Right atrium auricular region (tissue), 2 donors: ENCODE measurements around the gene DNASE1L1. TPM values are rescaled to one million over a fixed set of nuclear protein-coding genes. Genes with fewer than 3 reads are reported as not detected.
"Not testable (repeated sequence)": the region's sequence is repeated elsewhere in the genome, so short reads cannot be mapped to it uniquely, and the experiment has no call there.

ENCODE experiments used
- DNase-seq: peaks from one replicate; pipeline ENCODE4 v3.0.0-alpha.2; 2019; ENCODE audit warnings: low spot score
- H3K27ac ChIP-seq, 2 donors: fragments of 200-600 bp; sonication (generic); 1 replicate in 1 of 2; 2 replicates in 1 of 2; pipeline ENCODE4 v1.5.1; 2016 to 2019
- H3K27me3 ChIP-seq, 2 donors: fragments of 200-600 bp; sonication (generic); one replicate each; pipeline versions ENCODE4 v1.5.1 to v1.6.0; 2017 to 2019
- H3K36me3 ChIP-seq: fragments of 200-600 bp; sonication (generic); one replicate; pipeline ENCODE4 v1.5.1; 2016
- H3K4me1 ChIP-seq, 2 donors: fragments of 200-600 bp; sonication (generic); one replicate each; pipeline versions ENCODE4 v1.5.1 to v1.6.0; 2017 to 2019
- H3K4me3 ChIP-seq, 2 donors: fragments of 200-600 bp; sonication (generic); 1 replicate in 1 of 2; 2 replicates in 1 of 2; pipeline ENCODE4 v1.5.1; 2017 to 2019; ENCODE audit warnings: mild to moderate bottlenecking in 1 of 2, moderate library complexity in 1 of 2
- H3K9me3 ChIP-seq, 2 donors: fragments of 200-600 bp; sonication (generic); one replicate each; pipeline ENCODE4 v1.5.1; 2019
- total RNA-seq, 2 donors: library from RNA; depleted of rRNA; stranded (reverse); fragments of >200 nt; gene quantifications; one replicate each; pipeline ENCODE4 v1.1.0, GENCODE V29; 2016
- TF ChIP-seq, protein P1 (sequence below), 2 donors: fragments of 200-600 bp; sonication (generic); IDR thresholded peaks; one replicate each; pipeline ENCODE4 v1.5.1; 2019; ENCODE audit warnings: antibody characterized with exemption in 2 of 2

The DNASE1L1 gene
- total RNA-seq, 2 donors from 2014 or later, result 74.4 to 84.0 TPM

DNA sequence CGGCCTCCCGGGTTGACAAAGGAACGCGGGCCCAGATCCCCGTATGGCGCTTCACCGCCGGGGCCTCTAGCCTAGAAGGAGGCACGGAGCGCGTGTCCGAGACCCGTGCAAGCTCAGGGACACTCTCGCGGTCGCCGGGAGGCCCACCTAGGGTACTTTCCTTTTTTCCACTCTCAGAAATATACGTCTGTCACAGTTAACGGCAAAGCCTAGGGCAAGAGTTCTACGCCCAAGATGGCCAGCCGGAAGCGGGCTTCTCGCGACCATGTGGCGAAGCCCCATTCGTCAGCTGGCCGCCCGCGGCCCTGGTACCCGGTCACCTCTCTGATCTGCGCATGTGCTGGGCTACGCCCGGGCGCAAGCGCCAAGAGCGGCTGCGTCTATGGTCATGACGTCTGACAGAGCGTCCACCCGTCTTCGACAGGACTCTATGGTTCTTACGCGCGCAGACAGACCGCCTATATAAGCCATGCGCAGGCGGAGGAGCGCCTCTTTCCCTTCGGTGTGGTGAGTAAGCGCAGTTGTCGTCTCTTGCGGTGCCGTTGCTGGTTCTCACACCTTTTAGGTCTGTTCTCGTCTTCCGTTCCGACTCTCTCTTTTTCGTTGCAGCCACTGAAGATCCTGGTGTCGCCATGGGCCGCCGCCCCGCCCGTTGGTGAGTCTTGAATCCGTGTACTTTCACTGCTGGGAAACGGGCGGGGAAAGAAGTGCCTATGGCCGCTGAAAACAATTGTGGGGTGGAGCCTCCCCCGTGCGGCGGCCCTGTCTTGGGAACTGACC, 11.0 kb downstream of the DNASE1L1 start, which contains the start of gene RPL10:
TSS of gene RPL10 (plus strand) at position 490 of the 780 bp plus-strand sequence. CDS start at position 633, 143 bp downstream.
- TF ChIP-seq, protein P1, sequence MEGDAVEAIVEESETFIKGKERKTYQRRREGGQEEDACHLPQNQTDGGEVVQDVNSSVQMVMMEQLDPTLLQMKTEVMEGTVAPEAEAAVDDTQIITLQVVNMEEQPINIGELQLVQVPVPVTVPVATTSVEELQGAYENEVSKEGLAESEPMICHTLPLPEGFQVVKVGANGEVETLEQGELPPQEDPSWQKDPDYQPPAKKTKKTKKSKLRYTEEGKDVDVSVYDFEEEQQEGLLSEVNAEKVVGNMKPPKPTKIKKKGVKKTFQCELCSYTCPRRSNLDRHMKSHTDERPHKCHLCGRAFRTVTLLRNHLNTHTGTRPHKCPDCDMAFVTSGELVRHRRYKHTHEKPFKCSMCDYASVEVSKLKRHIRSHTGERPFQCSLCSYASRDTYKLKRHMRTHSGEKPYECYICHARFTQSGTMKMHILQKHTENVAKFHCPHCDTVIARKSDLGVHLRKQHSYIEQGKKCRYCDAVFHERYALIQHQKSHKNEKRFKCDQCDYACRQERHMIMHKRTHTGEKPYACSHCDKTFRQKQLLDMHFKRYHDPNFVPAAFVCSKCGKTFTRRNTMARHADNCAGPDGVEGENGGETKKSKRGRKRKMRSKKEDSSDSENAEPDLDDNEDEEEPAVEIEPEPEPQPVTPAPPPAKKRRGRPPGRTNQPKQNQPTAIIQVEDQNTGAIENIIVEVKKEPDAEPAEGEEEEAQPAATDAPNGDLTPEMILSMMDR (IDR thresholded peaks at IDR 0.05), result no peak
- Histone ChIP-seq H3K36me3 (peaks cover 27% of the 10 kb centered on the region), H3K27me3 (no peaks in the 10 kb centered on the region), H3K4me1 (peaks cover 0 to 18% of the 10 kb centered on the region in 2 donors), H3K9me3 (no peaks in the 10 kb centered on the region), H3K27ac (peak within 1 kb of the TSS; percentile 89 to 99), H3K4me3 (peak within 1 kb of the TSS; percentile 59 to 76)
- DNase-seq, result peak; percentile 96

DNA sequence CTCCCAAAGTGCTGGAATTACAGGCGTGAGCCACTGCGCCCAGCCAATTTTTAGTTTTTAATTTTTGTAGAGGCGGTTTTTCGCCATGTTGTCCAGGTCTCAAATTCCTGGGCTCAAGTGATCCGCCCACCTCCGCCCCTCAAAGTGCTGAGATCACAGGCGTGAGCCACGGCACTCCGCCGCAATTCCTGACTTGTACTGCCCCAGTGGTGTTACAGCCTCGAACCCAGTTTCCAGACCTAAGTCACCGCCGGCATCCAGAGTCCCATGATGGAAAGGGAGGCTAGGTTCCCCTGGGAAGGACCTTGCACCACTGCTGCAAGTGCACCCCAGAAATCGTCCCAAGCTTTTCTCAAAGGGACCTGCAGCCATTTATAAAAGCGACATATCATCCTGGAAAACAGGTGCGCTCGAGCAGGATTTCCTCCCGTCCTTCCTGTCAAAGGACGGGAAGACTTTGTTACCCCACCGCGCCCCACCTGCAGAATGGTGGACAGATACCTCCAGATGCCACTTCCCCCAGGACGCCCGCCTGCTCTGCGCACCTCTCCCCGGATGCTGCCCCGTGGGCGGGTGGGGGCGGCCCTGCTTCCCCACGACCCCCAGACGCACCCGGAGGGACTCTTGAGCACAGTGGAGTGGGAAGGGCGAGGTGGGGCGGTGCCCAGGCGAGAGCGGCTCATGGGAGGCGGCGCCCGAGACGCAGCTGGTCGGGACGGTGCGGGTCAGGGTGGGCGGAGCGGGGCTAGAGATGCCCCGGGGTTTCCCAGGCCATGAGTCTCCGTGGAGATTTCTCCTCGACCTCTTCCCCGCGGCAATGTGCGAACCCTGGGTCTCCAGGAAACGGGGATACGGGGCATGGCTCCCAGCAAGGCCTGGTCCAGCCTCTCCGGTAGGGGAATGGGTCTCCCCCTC, 11.8 kb downstream of the DNASE1L1 start:
- TF ChIP-seq, protein P1 (IDR thresholded peaks at IDR 0.05), result no peak
- DNase-seq, result peak; percentile 79
- Histone ChIP-seq H3K4me3 (peak overlapping the region; percentile 46 to 59), H3K4me1 (peaks cover 0 to 18% of the 10 kb centered on the region in 2 donors), H3K9me3 (no peaks in the 10 kb centered on the region), H3K36me3 (peaks cover 27% of the 10 kb centered on the region), H3K27ac (peak overlapping the region; percentile 89 to 99), H3K27me3 (no peaks in the 10 kb centered on the region)

DNA sequence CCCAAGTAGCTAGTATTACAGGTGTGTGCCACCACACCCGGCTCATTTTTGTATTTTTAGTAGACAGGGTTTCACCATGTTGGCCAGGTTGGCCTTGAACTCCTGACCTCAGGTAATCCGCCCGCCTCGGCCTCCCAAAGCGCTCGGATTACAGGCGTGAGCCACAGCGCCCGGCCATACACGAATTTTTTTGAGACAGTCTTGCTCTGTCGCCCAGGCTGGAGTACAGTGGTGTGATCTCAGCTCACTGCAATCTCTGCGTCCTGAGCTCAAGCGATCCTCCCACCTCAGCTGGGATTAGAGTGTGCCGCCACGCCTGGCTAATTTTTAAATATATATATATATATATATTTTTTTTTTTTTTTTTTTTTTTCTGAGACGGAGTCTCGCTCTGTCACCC, 12.7 kb downstream of the DNASE1L1 start:
- H3K27me3 ChIP-seq, H3K4me3 ChIP-seq, DNase-seq, H3K9me3 ChIP-seq: not testable (repeated sequence)
- Histone ChIP-seq H3K36me3 (peaks cover 25% of the 10 kb centered on the region), H3K4me1 (peaks cover 0 to 18% of the 10 kb centered on the region in 2 donors), H3K27ac (peak overlapping the region in 1 of 2 donors; percentile 99)

DNA sequence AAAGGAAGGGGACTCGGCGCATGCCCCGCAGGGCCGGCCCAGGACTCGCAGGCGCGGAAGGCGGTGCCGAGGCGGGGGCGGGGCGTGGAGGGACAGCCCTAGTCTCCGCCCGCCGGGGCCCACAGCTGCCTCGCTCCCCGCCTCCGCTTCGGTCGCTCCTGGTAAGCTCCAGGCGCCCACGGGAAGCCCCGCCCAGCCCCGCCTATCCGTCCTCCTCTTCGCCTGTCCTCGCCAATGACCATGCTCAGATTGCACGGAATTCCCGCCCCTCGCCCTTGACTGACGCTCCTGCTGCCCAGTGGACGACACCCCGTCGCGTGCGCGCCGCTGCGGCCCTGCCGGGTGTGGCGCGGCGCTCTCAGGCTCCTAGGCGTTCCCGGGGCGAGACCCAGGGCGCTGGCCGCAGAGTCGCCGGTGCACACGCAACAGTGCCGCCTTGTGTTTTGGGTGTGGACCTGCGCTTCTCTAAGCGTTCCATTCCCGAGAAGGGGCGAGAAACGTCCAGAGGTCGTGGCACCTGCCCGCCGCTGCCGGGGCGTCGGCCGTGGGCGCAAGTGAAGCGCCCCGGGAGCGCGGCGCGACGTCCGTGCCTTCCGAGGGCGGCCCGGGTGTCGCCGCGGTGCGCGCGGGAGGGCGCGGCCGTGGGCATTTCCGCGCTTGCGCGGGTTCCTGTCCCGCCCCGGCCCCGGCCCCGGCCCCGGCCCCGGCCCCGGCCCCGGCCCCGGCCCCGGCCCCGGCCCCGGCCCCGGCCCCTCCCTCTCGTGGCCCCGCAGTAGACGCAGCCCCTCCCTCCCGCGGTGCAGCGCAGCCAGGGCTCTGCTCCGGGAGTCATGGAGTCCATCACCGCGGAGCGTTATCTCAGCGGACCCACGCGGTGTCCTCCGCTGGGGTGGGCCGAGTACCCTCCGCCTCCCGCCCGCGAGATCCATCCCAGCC, 19.0 kb downstream of the DNASE1L1 start:
- DNase-seq, H3K9me3 ChIP-seq, H3K4me1 ChIP-seq, H3K27me3 ChIP-seq, H3K36me3 ChIP-seq: not testable (repeated sequence)
- H3K27ac ChIP-seq, result peak overlapping the region in 1 of 2 donors; percentile 43
- H3K4me3 ChIP-seq, result peak overlapping the region; percentile 26

DNA sequence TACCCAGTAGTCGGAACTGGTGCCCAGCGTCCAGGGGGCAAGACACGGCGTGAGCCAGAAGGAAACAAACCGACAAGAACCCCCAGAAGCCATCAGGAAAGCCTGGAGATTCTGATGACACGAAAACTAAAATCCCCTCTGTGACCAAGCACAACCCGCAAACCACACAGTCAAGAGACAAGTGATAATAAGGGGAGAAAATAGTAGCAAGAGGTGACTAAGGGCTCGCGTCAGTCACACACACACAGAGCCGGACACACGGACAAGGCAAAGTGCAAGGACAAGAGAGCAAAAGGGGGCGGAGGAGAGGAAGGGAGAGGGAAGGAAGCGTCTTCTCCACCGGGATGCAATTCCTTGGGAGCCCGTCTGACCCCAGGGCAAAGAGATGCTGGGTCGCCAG, 20.4 kb downstream of the DNASE1L1 start:
- H3K27ac ChIP-seq, H3K36me3 ChIP-seq, H3K9me3 ChIP-seq, DNase-seq, H3K27me3 ChIP-seq, H3K4me1 ChIP-seq, H3K4me3 ChIP-seq: not testable (repeated sequence)

DNA sequence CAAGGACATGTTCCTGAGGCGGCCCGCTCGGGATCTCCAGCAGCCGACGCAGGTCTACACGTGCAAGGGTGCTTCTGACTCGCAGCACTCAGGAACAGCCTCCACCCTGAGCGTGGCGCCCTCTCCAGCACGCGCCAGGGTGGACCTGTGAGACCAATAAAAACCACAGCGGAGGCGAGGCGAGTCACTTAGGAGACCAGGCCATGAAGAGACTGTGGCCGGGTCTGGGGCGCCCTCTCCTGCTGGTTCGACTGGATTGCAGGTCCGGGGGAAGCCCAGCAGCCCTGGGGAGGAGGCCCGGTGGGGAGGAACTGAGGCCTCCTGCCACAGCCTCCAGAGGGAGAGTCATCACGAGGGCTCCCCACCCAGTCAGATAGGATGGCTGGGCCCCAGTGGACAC, 21.0 kb downstream of the DNASE1L1 start:
- H3K27ac ChIP-seq, H3K36me3 ChIP-seq, DNase-seq, H3K4me3 ChIP-seq, H3K27me3 ChIP-seq, H3K4me1 ChIP-seq, H3K9me3 ChIP-seq: not testable (repeated sequence)

DNA sequence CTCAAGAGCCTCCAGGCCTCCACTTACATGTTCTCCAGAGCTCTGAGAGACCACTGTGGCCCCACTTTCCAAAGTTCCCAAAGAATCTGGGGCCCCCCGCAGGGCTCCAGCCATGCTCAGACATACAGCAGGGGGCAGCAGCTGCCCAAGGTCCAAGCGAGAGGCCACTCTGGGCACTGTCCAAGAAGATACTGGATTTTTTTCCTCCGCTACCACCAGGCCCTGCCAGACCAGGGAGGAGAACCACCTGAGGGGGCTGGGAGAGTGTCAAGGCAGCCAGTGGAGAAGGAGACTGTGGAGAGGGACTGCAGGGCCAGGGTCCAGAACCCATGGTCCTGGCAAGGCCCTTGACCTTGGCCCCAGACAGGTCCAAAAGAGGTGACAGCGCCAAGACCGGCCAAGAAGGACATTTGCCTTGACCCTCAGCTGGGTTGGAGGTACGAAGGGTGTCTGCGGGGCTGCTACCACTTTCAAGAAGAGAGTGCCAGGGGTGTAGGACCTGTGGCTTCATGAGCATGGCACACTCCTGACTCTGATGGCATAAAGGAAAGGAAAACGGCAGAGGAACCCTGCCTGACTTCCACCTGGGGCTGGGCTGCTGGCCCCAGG, 24.7 kb downstream of the DNASE1L1 start:
- DNase-seq, result no peak
- no peak overlapping the region for H3K4me3 ChIP-seq
- peaks cover 0 to 13% of the 10 kb centered on the region in 2 donors for H3K4me1 ChIP-seq
- H3K27ac ChIP-seq, result peak overlapping the region in 1 of 2 donors; percentile 16
- H3K27me3 ChIP-seq, result no peaks in the 10 kb centered on the region
- TF ChIP-seq, protein P1 (IDR thresholded peaks at IDR 0.05), result peak in 1 of 2 donors; percentile 65
- H3K9me3 ChIP-seq, result no peaks in the 10 kb centered on the region
- no peaks in the 10 kb centered on the region for H3K36me3 ChIP-seq
